GM06990 (cell line): ENCODE data around the gene KLF16.
"Not testable (repeated sequence)": the region's sequence is repeated elsewhere in the genome, so short reads cannot be mapped to it uniquely, and the experiment has no call there.

Experiments used
- DNase-seq: peaks from one replicate; pipeline ENCODE4 v3.0.0-alpha.2; 2011; ENCODE audit not compliant: insufficient read length; ENCODE audit errors: extremely low read depth
- H3K27me3 ChIP-seq: replicated peaks from 2 replicates; pipeline ENCODE4 v1.6.0; 2011; ENCODE audit warnings: low read length; ENCODE audit not compliant: control insufficient read depth, insufficient read depth
- H3K36me3 ChIP-seq: 2 replicates; pipeline ENCODE4 v1.5.1; 2011; ENCODE audit warnings: low read length; ENCODE audit not compliant: control insufficient read depth, insufficient read depth
- H3K4me3 ChIP-seq: replicated peaks from 2 replicates; pipeline ENCODE4 v1.5.1; 2011; ENCODE audit warnings: low read depth, mild to moderate bottlenecking, control low read depth, low read length
- TF ChIP-seq, protein P1 (sequence below): IDR thresholded peaks from 2 replicates; pipeline ENCODE4 v1.5.1; 2011; ENCODE audit warnings: low read length, control low read depth, mild to moderate bottlenecking, inconsistent platforms; ENCODE audit not compliant: insufficient read depth, poor library complexity, severe bottlenecking

KLF16 gene

DNA sequence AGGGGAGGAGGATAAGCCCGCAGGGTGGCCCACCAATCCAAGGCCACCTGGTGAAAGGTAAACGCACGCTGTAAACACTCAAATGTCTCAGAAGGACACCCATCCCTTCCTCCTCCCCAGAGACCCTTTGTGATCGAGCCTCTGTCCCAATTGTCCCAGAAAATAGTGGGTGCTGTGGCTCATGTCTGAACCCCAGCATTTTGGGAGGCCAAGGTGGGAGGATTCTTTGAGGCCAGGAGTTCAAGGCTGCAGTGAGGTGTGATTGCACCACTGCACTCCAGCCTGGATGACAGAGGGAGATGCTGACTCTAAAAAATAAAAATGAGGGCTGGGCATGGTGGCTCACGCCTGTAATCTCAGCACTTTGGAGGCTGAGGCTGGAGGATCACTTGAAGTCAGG is 25.0 kb upstream of the KLF16 start:
- Histone ChIP-seq H3K4me3 (no peak overlapping the region), H3K36me3 (no peaks in the 10 kb centered on the region), H3K27me3 (no peaks in the 10 kb centered on the region)
- no peak for DNase-seq
- TF ChIP-seq, protein P1, sequence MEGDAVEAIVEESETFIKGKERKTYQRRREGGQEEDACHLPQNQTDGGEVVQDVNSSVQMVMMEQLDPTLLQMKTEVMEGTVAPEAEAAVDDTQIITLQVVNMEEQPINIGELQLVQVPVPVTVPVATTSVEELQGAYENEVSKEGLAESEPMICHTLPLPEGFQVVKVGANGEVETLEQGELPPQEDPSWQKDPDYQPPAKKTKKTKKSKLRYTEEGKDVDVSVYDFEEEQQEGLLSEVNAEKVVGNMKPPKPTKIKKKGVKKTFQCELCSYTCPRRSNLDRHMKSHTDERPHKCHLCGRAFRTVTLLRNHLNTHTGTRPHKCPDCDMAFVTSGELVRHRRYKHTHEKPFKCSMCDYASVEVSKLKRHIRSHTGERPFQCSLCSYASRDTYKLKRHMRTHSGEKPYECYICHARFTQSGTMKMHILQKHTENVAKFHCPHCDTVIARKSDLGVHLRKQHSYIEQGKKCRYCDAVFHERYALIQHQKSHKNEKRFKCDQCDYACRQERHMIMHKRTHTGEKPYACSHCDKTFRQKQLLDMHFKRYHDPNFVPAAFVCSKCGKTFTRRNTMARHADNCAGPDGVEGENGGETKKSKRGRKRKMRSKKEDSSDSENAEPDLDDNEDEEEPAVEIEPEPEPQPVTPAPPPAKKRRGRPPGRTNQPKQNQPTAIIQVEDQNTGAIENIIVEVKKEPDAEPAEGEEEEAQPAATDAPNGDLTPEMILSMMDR: no peak

DNA sequence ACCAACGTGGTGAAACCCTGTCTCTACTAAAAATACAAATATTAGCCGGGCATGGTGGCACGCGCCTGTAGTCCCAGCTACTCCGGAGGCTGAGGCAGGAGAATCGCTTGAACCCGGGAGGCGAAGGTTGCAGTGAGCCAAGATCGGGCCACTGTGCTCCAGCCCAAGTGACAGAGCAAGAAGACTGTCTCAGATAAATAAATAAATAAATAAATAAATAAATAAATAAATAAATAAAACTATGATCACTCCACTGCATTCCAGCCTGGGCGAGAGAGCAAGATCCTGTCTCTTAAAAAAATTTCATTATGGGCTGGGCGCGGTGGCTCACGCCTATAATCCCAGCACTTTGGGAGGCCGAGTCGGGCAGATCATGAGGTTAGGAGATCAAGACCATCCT is 23.0 kb upstream of the KLF16 start:
- not testable (repeated sequence) for DNase-seq, H3K4me3 ChIP-seq, H3K36me3 ChIP-seq

DNA sequence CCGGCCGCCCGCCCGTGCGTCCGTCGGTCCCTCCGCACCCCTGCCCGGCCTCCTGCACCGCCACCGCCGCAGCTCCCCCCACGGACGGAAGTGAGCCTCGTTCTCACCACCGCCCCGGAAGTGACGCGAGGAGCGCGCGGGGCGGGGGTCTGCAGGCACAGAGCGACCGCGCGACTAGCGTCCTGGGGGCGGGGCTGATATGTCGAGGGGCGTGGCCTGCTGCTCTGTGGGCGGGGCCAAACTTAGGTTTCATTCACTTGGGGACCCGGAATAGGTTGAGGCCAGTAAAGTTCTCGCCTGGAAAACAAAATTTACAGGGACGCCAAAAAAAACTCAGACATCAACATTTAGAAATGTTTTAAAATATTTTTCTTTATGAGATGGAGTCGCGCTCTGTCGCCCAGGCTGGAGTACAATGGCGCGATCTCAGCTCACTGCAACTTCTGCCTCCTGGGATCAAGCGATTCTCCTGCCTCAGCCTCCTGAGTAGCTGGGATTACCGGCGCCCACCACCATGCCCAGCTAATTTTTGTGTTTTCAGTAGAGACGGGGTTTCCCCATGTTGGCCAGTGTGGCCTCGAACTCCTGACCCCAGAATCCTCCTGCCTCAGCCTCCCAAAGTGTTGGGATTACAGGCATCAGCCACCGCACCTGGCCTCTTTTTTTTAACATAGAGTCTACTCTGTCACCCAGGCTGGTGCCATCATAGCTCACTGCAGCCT is 22.2 kb upstream of the KLF16 start, which contains the start of gene ABHD17A:
ABHD17A (minus strand) TSS at position 99 of the 722 bp plus-strand sequence. CDS start 3,930 bp downstream, outside the sequence.
- not testable (repeated sequence) for H3K36me3 ChIP-seq, H3K27me3 ChIP-seq
- DNase-seq: peak; percentile 95
- H3K4me3 ChIP-seq: peak within 1 kb of the TSS; percentile 78

More for the DNA sequence above, 23.0 kb upstream of the KLF16 start:
- H3K27me3 ChIP-seq: not testable (repeated sequence)

DNA sequence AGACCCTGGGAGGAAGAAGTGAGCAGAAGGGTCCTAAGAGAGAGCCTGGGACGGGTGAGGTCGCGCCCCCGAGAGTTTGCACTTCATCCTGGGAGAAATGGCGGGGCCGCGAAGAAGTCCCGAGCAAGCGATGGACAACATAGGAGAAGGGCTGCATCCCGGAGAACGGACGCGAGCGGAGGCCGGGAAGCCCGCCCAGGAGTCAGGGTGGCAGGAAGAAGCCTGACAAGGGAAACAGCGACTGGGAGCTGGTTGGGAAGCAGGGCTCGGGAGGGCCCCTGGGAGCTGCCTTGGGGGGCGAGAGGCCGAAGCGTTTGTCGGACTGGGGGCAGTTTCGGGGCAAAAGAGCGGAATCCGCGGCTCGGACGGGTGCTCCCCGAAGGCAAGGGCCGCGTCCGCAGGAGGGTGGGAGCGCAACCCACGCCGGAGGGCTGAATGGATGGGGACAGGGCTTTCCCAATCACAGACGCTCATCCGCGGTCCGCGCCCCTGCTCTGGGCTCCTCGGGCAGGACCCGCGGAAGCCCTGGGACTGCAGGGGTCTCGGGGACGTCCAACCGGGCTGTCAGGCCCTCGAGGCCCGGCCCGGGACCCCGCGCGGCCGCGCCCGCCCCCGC is 21.4 kb upstream of the KLF16 start:
- Histone ChIP-seq H3K27me3 (no peaks in the 10 kb centered on the region), H3K4me3 (peak overlapping the region; percentile 78), H3K36me3 (peaks cover 6% of the 10 kb centered on the region)
- no peak for DNase-seq
- TF ChIP-seq, protein P1: no peak

DNA sequence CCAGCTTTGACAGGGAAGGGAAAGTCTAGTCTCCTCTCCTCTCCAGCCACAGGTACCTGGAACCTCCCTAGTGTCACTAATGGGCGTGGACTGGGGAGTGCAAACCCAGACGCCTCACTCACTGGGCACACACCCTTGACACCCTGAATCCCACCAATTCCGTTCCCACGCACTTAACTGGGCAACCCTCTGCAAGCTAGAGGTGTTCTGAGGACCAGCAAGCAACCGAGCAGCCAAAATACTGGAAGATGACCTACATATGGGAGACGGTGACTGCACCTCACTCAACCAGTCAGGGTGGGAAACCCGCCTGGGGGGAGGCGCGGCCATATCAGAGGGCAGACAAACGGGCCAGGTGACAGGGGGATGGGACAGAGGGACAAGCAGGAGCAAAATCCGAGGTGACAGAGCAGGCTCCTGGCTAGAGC is 20.9 kb upstream of the KLF16 start:
- peak overlapping the region; percentile 78 for H3K4me3 ChIP-seq
- H3K27me3 ChIP-seq: no peaks in the 10 kb centered on the region
- TF ChIP-seq, protein P1: no peak
- H3K36me3 ChIP-seq: peaks cover 6% of the 10 kb centered on the region
- no peak for DNase-seq

DNA sequence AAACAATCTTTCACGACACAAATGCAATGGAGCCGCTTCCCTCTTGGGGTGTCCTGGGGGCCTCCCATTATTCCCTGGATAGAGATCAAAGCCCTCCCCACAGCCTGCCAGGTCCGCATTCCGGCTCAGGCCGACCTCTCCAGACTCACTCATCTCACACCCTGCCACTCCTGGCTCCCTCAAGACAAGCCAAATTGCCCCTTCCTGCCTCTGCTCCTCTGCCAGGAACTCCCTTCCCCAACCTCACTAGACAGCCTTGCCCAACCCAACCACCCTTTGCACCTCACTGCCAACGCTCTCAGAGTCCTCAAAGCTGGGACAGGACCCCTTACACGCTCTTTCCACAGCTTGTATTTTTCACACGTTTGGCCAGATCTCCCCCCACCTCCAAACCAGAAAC is 20.4 kb upstream of the KLF16 start:
- peaks cover 6% of the 10 kb centered on the region for H3K36me3 ChIP-seq
- DNase-seq: no peak
- TF ChIP-seq, protein P1: no peak
- H3K4me3 ChIP-seq: peak overlapping the region; percentile 78
- H3K27me3 ChIP-seq: no peaks in the 10 kb centered on the region
